ENCODE measurements around the gene USP34. TPM values are rescaled to one million over a fixed set of nuclear protein-coding genes. Genes with fewer than 3 reads are reported as not detected.

Gene USP34
- total and polyA plus RNA-seq, 2 of the 4 experiments (the other 2 are of a cell fraction), result 34.7 to 128 TPM

- Histone ChIP-seq H3K14ac (replicated peaks; ENCODE audit: low read depth, low read length) (no peak overlapping the region), H4K5ac (ENCODE audit: low read depth, low read length) (no peak overlapping the region), H3K4me2 (ENCODE audit: low read depth, low read length) (no peak overlapping the region), H2BK5ac (ENCODE audit: low read depth, low read length, poor library complexity, severe bottlenecking) (no peak overlapping the region), H3K9ac (ENCODE audit: low read depth, low read length) (no peak overlapping the region), H2BK20ac (ENCODE audit: low read depth, low read length) (no peak overlapping the region), H2AK5ac (ENCODE audit: low read depth, low read length) (no peak overlapping the region), H3K9me1 (ENCODE audit: insufficient read depth, low read length) (peaks cover 7% of the 10 kb centered on the region), H3K27ac (ENCODE audit: insufficient read depth, low read length) (no peak overlapping the region), H3K36me3 (ENCODE audit: control insufficient read depth, insufficient read depth, low read length) (peaks cover 28% of the 10 kb centered on the region), H3K23ac (ENCODE audit: low read depth, low read length) (no peak overlapping the region), H4K91ac (ENCODE audit: insufficient read depth, low read depth, low read length) (no peak overlapping the region), H4K8ac (ENCODE audit: low read depth in 2 of 2, low read length in 2 of 2) (no peak overlapping the region), H3K18ac (ENCODE audit: low read depth, low read length) (no peak overlapping the region), H2AFZ (replicated peaks; ENCODE audit: low read length, poor library complexity) (no peak overlapping the region), H2AK9ac (replicated peaks; ENCODE audit: low read depth, low read length, poor library complexity) (no peak overlapping the region), H3K4me1 (ENCODE audit: control insufficient read depth, insufficient read depth, low read length) (no peaks in the 10 kb centered on the region), H3K56ac (ENCODE audit: extremely low read depth, insufficient read depth, low read length) (no peak overlapping the region), H2BK120ac (ENCODE audit: low read depth, low read length) (no peak overlapping the region), H3K4ac (ENCODE audit: low read depth, low read length) (no peak overlapping the region), H3K9me3 (ENCODE audit: control insufficient read depth, insufficient read depth, low read length) (no peaks in the 10 kb centered on the region), H3K27me3 (ENCODE audit: control insufficient read depth, insufficient read depth, low read length) (no peaks in the 10 kb centered on the region), H3K79me1 (ENCODE audit: low read depth in 1 of 2, low read length in 2 of 2) (peaks cover 3 to 13% of the 10 kb centered on the region in 2 experiments), H4K20me1 (ENCODE audit: insufficient read depth, low read length) (no peaks in the 10 kb centered on the region; the same call in 1 of the 2 replicates), H2BK15ac (ENCODE audit: low read depth, low read length) (no peak overlapping the region), H3K4me3 (ENCODE audit: insufficient read depth, low read depth, low read length) (no peak overlapping the region)
- ATAC-seq (ENCODE audit: low read depth), result 0 out of 2 replicates have a peak, but pooled peaks have one; percentile 24
- TF ChIP-seq CTCF (conservative IDR thresholded peaks at IDR 0.05; ENCODE audit: low read depth, low read length) (no peak), POLR2A (IDR thresholded peaks at IDR 0.05; ENCODE audit: low read depth, low read length) (no peak), MAFK (IDR thresholded peaks at IDR 0.05; ENCODE audit: low read depth, low read length) (no peak), BHLHE40 (IDR thresholded peaks at IDR 0.05; ENCODE audit: low read depth, low read length) (no peak)
- WGBS, 2 experiments (ENCODE audit: extremely low coverage in 2 of 2, insufficient read length in 1 of 2), result 100% methylated on average over 1 of the region's 4 CpGs; no CpG with 5 or more reads in 1 of the 2 experiments
- BruUV-seq (replicated peaks), result no TSS peak
- dilution Hi-C loops (cut with HindIII; ENCODE audit: low sequenced_read_pairs, unreplicated experiment) (no loop called here), intact Hi-C loops (cut with micrococcal nuclease) (no loop called here), in situ Hi-C loops (cut with MboI; ENCODE audit: low sequenced_read_pairs) (no loop called here)
- DNase-seq, result no peak
- CTCF ChIA-PET, result no interaction called here
- POLR2A ChIA-PET (ENCODE audit: unreplicated experiment), result no interaction called here
These were observed 277.0 kb downstream of the USP34 start for GRCh38 chr2:61193670-61194561.

All from IMR-90 (cell line).